Activated naive CD8-positive, alpha-beta T cell treated with anti-CD3 and anti-CD28 coated beads, Interleukin-2, amount 10 ng/mL, durations not matched to agents 7 days and 5 days (primary cell): ENCODE measurements around the gene KDELR1. TPM values are rescaled to one million over a fixed set of nuclear protein-coding genes. Genes with fewer than 3 reads are reported as not detected.

Source experiments
- ATAC-seq: fragments of 150-1000 bp; cut with Tn5 transposase; one replicate; pipeline ENCODE4 v1.10.0; 2021; ENCODE audit warnings: low read depth, moderate library complexity
- POLR2A ChIA-PET: fragments of 350-600 bp; sonication (Branson Sonifier 250); formaldehyde crosslinking; loops from one replicate; lab custom pipeline; 2021; ENCODE audit warnings: antibody characterized with exemption; lab: Charles Lee
- DNase-seq: peaks from one replicate; pipeline ENCODE4 v3.0.0; 2021
- H3K27ac Mint-ChIP-seq: one replicate; pipeline ENCODE4 v1.8.0; 2022; ENCODE audit warnings: mild to moderate bottlenecking, mixed read lengths
- H3K27me3 Mint-ChIP-seq: one replicate; pipeline ENCODE4 v1.8.0; 2022; ENCODE audit warnings: mild to moderate bottlenecking, moderate library complexity, mixed read lengths
- H3K36me3 Mint-ChIP-seq: one replicate; pipeline ENCODE4 v1.8.0; 2021; ENCODE audit warnings: mild to moderate bottlenecking, mixed read lengths
- H3K4me1 Mint-ChIP-seq: one replicate; pipeline ENCODE4 v1.8.0; 2021; ENCODE audit warnings: mixed read lengths
- H3K4me3 Mint-ChIP-seq: one replicate; pipeline ENCODE4 v1.8.0; 2022; ENCODE audit warnings: mild to moderate bottlenecking, moderate library complexity, mixed read lengths
- H3K9me3 Mint-ChIP-seq: one replicate; pipeline ENCODE4 v1.8.0; 2021; ENCODE audit warnings: mixed read lengths
- total RNA-seq, 2 experiments: library from RNA; stranded (reverse); gene quantifications; one replicate each; pipeline ENCODE4 v1.2.3, GENCODE V29; 2021

The KDELR1 gene
- total RNA-seq = 10 to 100 TPM; 75.8 to 75.9 TPM

DNA sequence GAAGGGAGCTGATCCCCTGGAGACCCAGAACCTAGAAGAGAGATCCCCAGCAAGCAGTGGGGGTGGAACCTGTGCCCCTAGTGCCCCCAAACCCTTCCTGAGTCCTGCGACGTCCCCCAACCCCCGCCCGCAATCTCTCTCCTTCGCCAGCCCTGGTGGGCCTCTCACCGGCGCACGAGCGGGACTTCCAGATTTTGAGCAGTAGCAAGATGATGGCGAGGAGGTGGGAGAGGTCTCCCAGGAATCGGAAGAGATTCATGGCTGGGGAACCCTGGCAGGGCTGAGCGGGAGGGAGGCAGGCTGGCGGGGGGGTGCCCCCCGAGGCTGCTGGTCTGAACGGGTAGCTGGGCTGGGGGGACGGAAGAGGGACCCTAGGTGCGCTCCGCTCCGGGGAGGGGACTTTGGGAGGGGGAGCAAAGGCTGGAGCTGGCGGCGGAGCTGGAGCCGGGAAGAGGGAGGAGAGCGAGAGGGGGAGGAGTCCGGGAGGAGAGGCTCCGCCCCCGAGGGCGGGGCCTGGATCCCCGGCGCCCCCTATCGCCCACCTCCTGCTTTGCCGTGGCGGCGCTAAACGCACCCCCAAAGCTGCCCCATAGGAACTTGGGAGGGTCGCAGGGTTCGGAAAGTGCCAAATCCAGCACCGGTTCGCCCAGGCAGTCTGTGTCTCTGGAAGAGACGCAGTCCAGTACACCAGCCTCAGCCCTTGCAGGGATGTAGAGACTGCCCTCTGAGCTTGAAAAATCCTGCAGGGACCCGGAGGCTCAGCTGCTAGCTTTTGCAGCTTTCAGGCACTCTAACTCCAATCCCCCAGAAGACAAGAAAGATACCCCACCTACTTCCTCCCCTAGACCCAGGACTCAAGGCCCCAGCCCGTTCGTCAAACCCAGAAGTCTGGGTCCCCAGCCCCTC lies at the start of gene KDELR1:
KDELR1 (minus strand) TSS at position 452 of the 906 bp plus-strand sequence; CDS start at position 259, 193 bp downstream.
- POLR2A ChIA-PET = interaction anchor here (0.8 to 2.0 kb wide), 7 partner anchors 9 to 136 kb away, joined by 3 to 25 read pairs (median 5); partner anchors contain the start of genes CARD8, SYNGR4 and TMEM143
- peaks cover 35% of the 10 kb centered on the region for H3K27me3 Mint-ChIP-seq
- H3K9me3 Mint-ChIP-seq = no peaks in the 10 kb centered on the region
- peak within 1 kb of the TSS; percentile 95 for H3K27ac Mint-ChIP-seq
- peaks cover 19% of the 10 kb centered on the region for H3K4me1 Mint-ChIP-seq
- peak within 1 kb of the TSS; percentile 97 for H3K4me3 Mint-ChIP-seq
- peaks cover 14% of the 10 kb centered on the region for H3K36me3 Mint-ChIP-seq
- ATAC-seq (peak; percentile 62), DNase-seq (peak; percentile 91)

DNA sequence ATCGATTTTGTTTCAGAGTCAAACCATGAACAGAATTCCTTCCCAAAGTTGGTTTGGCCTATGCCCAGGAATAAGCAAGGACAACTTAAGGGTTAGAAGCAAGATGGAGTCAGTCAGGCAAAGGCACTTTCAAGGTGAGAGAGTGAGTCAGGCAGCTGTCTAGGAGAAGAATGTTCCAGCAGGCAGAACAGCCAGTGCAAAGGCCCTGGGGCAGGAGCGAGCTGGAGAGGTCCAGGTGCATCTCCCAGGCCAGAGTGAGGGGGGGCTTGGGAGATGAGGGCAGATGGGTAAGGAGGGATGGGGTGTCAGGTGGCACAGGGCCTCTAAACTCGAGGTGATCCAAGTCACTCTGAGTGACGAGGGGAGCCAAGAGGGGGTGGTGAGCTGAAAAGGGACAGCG lies 45.2 kb upstream of the KDELR1 start:
- Mint-ChIP-seq H3K9me3 (no peaks in the 10 kb centered on the region), H3K4me1 (peaks cover 1% of the 10 kb centered on the region), H3K27ac (no peak overlapping the region), H3K4me3 (no peak overlapping the region), H3K27me3 (peaks cover 24% of the 10 kb centered on the region), H3K36me3 (no peaks in the 10 kb centered on the region)
- no peak for DNase-seq
- POLR2A ChIA-PET = no interaction called here
- ATAC-seq = no peak

DNA sequence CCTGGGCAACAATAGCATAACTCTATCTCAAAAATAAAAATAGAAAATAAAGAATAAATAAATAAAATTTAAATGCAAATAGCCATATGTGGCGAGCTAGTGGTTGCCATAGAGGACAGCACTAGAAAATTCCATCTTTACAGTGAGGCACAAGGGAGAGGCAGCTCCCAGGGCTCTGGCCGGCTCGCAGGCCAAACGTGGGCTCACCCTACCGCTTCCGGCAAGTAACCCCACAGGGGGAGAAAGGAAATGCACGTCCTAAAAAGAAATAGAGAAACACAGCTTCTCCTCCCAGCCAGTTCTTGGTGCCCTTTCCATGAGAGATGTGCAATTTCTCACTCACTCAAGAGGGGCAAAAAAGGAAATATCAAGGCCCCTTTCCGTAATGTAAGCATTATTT lies 42.0 kb upstream of the KDELR1 start:
- no peak overlapping the region for H3K4me3 Mint-ChIP-seq
- POLR2A ChIA-PET = no interaction called here

DNA sequence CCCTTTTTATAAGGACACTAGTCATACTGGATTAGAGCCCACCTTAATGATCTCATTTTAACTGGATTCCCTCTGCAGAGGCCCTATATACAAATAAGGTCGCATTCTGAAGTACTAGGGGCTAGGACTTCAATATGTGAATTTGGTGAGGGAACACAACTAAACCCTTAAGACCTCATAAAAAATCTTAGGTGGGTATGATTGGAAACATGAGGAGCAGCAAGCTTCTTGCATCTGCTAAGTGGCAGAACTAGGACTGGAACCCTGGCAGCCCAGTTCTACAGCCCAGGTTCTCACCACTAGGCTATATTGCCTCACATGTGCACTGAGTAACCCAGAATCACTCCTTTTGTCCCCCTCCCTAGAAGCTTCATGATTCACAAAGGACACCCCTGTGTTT lies 37.3 kb upstream of the KDELR1 start:
- Mint-ChIP-seq H3K27ac (no peak overlapping the region), H3K27me3 (peaks cover 9% of the 10 kb centered on the region), H3K9me3 (no peaks in the 10 kb centered on the region), H3K36me3 (peaks cover 1% of the 10 kb centered on the region), H3K4me3 (no peak overlapping the region), H3K4me1 (peaks cover 6% of the 10 kb centered on the region)
- DNase-seq (no peak), ATAC-seq (no peak)
- POLR2A ChIA-PET = no interaction called here

More for the DNA sequence above, 42.0 kb upstream of the KDELR1 start:
- H3K27me3 Mint-ChIP-seq = peaks cover 17% of the 10 kb centered on the region
- peaks cover 1% of the 10 kb centered on the region for H3K4me1 Mint-ChIP-seq
- DNase-seq (no peak), ATAC-seq (peak; percentile 39)
- no peak overlapping the region for H3K27ac Mint-ChIP-seq
- peaks cover 1% of the 10 kb centered on the region for H3K36me3 Mint-ChIP-seq
- no peaks in the 10 kb centered on the region for H3K9me3 Mint-ChIP-seq

DNA sequence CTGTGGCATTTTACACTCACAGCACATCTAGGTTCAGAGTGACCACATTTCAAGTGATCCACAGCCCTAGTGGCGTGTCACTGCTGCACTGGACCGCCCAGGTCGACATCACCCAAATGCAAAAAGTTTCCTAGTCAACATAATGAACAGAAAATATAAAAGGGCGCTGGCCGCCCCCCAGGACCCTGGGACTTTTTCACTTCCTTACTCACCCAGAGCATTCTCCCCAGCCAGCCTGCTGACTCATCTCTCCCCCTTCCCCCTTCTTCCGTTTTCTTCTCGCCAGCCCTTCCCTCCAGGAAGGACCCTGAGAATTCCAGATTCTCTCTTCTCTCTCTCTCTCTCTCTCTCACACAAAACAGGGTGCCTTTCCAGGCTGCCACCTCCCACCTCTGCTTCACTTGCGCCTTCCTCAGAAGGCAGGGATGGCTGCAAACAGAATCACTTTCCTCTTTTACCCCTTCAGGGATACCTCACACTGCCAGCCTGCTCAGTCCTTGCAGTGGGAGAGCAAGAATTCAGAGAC lies 33.4 kb upstream of the KDELR1 start:
- H3K27ac Mint-ChIP-seq = no peak overlapping the region
- peaks cover 5% of the 10 kb centered on the region for H3K4me1 Mint-ChIP-seq
- no peaks in the 10 kb centered on the region for H3K9me3 Mint-ChIP-seq
- H3K27me3 Mint-ChIP-seq = peaks cover 11% of the 10 kb centered on the region
- DNase-seq (no peak), ATAC-seq (peak; percentile 30)
- POLR2A ChIA-PET = interaction anchor here (0.7 kb wide), 3 partner anchors 21 to 1247 kb away, joined by 3 to 6 read pairs (median 4); partner anchors contain the start of gene GRWD1
- H3K36me3 Mint-ChIP-seq = peaks cover under 1% of the 10 kb centered on the region
- peak overlapping the region; percentile 4 for H3K4me3 Mint-ChIP-seq

DNA sequence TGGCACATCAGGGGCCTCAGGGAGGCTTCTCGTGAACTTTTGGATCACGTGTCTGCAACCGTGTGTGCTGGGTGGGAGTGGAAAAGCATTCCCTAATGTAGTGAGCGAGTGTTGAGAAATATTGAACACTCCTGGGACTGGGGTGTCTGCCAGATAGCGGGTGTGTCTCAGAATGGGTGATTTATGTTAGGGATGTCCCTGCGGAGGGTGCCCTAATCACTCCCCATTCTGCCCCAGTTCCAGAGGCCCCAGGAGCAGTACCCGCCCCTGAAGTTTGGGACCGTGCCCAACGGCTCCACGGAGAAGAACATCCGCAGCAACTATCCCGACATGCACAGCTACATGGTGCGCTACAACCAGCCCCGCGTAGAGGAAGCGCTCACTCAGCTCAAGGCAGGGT lies 30.2 kb upstream of the KDELR1 start:
- POLR2A ChIA-PET = no interaction called here
- Mint-ChIP-seq H3K4me1 (peaks cover 18% of the 10 kb centered on the region), H3K27ac (no peak overlapping the region), H3K9me3 (no peaks in the 10 kb centered on the region), H3K4me3 (no peak overlapping the region), H3K36me3 (no peaks in the 10 kb centered on the region), H3K27me3 (peaks cover 10% of the 10 kb centered on the region)
- ATAC-seq = no peak
- DNase-seq = no peak

DNA sequence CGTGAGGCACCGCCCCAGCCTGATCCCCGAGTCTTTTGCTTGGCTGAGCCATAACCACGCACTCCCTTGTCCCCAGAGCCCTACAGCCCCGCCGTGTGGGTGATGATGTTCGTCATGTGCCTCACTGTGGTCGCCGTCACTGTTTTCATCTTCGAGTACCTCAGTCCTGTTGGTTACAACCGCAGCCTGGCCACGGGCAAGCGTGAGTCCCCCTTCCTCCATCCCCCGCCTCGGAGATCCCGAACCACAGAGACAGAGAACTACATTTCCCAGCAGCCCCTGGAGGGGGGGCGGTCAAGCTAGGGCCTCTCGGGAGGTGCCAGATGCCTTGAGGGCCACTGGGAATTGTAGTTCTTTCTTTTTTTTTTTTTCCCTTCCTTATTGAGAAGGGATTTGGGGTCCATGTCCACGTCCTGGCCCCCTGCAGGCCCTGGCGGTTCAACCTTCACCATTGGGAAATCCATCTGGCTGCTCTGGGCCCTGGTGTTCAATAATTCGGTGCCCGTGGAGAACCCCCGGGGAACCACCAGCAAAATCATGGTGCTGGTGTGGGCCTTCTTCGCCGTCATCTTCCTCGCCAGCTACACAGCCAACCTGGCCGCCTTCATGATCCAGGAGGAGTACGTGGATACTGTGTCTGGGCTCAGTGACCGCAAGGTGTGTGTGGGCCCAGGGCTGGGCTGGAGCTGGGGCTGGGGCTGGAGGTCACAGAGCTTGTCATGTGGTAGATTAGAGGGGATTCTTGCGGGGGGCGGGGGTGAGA lies 28.0 kb upstream of the KDELR1 start:
- POLR2A ChIA-PET = interaction anchor here (2.2 kb wide), 1 partner anchor 16 kb away, joined by 5 read pairs; no protein-coding TSS in a partner anchor
- peak overlapping the region; percentile 89 for H3K27ac Mint-ChIP-seq
- H3K36me3 Mint-ChIP-seq = no peaks in the 10 kb centered on the region
- H3K27me3 Mint-ChIP-seq = peaks cover 21% of the 10 kb centered on the region
- no peaks in the 10 kb centered on the region for H3K9me3 Mint-ChIP-seq
- H3K4me3 Mint-ChIP-seq = peak overlapping the region; percentile 85
- H3K4me1 Mint-ChIP-seq = peaks cover 17% of the 10 kb centered on the region
- DNase-seq (peak; percentile 73), ATAC-seq (peak; percentile 83)

DNA sequence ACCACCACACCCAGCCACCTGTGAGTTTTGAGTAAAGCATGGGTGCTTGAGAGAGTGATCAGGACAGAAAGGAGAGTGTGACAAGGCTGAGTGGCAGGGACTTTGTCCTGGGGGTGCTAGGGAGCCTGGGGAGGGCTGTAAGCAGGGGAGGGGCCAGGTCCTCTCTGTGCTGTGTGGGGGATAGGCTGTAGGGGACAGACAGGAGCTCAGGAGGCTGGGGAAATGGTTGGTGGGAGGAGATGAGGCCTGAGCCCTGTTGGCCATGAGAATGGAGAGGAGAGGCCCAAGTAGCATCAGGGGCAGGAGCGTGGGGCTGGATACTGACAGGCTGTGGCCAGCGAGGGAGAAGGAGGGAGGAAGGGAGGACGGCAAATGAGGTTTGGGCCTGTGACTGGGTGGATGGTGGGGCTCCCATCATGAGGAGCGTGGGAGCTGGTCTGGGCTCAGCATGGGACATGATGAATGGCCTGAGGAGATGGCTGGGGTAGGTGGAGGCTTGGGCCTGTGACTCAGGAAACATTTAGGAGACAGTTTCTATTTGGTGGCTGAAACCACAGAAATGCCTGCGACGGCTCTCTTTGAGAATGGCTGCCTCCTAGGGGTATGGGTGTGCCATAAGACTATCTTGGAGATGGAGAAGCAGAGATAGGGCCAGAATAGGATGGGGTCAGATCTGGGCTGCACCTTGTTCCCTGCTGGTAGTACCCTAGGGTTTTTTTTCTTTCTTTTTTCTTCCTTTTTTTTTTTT lies 27.1 kb upstream of the KDELR1 start:
- ATAC-seq (peak; percentile 27), DNase-seq (no peak)
- peak overlapping the region; percentile 89 for H3K27ac Mint-ChIP-seq

DNA sequence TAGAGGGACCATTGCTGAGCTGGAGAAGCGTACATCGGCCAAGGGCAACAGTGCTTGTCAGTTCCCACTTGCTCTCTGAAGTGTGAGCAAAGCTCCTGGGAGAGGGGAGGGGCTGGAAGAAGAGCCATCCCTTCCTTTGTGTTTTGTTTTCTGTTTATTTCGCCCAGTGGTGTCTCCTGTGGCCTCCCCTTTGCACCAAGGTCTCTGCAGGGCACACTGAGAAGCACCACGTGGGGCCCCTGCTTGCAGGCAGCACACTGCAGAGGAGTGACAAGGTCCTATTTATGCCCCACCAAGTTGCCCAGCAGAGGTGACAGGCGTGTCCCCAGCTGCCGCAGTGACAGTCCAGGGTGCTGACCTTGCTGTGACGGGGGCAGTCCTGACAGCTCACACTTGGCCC lies 26.1 kb upstream of the KDELR1 start:
- Mint-ChIP-seq H3K4me1 (peaks cover 23% of the 10 kb centered on the region), H3K4me3 (no peak overlapping the region), H3K27me3 (peaks cover 27% of the 10 kb centered on the region), H3K27ac (no peak overlapping the region), H3K9me3 (no peaks in the 10 kb centered on the region), H3K36me3 (no peaks in the 10 kb centered on the region)
- POLR2A ChIA-PET = interaction anchor here (0.6 to 1.5 kb wide), 2 partner anchors 15 to 55 kb away, joined by 3 to 4 read pairs; no protein-coding TSS in a partner anchor
- DNase-seq = no peak
- no peak for ATAC-seq

More for the DNA sequence above, 27.1 kb upstream of the KDELR1 start:
- peak overlapping the region; percentile 85 for H3K4me3 Mint-ChIP-seq
- H3K9me3 Mint-ChIP-seq = no peaks in the 10 kb centered on the region
- peaks cover 27% of the 10 kb centered on the region for H3K27me3 Mint-ChIP-seq
- no peaks in the 10 kb centered on the region for H3K36me3 Mint-ChIP-seq
- POLR2A ChIA-PET = interaction anchor here (0.6 to 2.2 kb wide), 3 partner anchors 14 to 59 kb away, joined by 3 to 5 read pairs (median 4); no protein-coding TSS in a partner anchor
- H3K4me1 Mint-ChIP-seq = peaks cover 23% of the 10 kb centered on the region

DNA sequence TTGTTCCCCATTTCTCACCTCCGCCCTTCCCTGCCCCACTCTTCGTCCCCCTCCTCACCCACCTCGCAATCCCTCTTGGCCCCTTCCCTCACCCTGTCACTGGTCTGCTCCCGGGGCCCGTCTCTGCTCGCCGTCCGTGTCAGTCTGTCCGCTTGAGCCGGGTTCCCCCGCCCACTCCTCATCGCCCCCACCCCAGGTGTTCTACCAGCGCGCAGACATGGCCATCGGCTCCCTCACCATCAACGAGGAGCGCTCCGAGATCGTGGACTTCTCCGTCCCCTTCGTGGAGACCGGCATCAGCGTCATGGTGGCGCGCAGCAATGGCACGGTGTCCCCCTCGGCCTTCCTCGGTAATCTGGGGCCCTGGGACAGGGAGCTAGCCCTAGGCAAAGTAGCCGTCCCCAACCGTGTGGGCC lies 24.5 kb upstream of the KDELR1 start:
- Mint-ChIP-seq H3K36me3 (no peaks in the 10 kb centered on the region), H3K4me3 (peak overlapping the region; percentile 82), H3K4me1 (peaks cover 23% of the 10 kb centered on the region), H3K27ac (no peak overlapping the region), H3K27me3 (peaks cover 27% of the 10 kb centered on the region), H3K9me3 (no peaks in the 10 kb centered on the region)
- POLR2A ChIA-PET = interaction anchor here (1.5 kb wide), 1 partner anchor 53 kb away, joined by 3 read pairs; no protein-coding TSS in a partner anchor
- DNase-seq (no peak), ATAC-seq (peak; percentile 9)

DNA sequence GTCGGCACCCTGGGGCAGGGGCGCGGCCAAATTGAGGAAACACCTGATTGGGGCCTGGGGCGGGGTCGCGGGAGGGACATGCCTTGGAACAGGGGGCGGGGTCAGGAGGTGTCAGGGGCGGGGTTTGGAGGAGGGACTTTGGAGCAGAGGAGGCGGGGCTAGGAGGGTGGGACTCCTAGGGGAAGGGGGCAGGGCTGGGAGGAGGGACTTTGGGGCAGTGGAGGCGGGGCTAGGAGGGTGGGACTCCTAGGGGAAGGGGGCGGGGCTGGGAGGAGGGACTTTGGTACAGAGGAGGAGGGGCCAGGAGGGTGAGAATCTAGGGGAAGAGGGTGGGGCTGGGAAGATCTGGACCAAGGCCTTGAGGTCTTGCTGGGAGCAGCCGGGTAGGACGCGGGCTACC lies 24.0 kb upstream of the KDELR1 start:
- ATAC-seq (peak; percentile 31), DNase-seq (peak; percentile 77)
- Mint-ChIP-seq H3K9me3 (no peaks in the 10 kb centered on the region), H3K4me3 (peak overlapping the region; percentile 82), H3K36me3 (no peaks in the 10 kb centered on the region), H3K27ac (no peak overlapping the region), H3K4me1 (peaks cover 23% of the 10 kb centered on the region), H3K27me3 (peaks cover 27% of the 10 kb centered on the region)
- POLR2A ChIA-PET = interaction anchor here (0.7 kb wide), 1 partner anchor 14 kb away, joined by 3 read pairs; no protein-coding TSS in a partner anchor

DNA sequence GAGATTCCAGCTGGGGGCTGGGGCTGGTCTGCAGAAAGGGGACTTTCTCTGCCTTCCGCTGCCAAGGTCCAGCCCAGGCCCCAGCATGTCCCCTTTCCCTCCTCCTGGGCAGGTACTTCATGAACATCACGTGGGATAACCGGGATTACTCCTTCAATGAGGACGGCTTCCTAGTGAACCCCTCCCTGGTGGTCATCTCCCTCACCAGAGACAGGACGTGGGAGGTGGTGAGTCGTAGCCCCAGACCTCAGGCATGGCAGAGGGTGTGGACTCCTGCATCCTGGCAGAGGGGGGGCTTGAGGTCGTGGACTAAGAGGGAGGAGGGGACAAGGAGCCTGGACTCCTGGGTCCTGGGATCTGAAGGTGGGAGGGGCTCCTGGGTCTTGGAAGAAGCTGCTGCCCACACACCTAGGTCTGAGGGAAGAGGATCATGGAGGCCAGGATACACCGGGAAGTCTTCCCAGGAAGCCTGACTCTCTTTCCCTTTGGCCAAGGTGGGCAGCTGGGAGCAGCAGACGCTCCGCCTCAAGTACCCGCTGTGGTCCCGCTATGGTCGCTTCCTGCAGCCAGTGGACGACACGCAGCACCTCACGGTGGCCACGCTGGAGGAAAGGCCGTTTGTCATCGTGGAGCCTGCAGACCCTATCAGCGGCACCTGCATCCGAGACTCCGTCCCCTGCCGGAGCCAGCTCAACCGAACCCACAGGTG lies 22.7 kb upstream of the KDELR1 start:
- DNase-seq (no peak), ATAC-seq (no peak)
- Mint-ChIP-seq H3K27ac (no peak overlapping the region), H3K9me3 (no peaks in the 10 kb centered on the region), H3K27me3 (peaks cover 27% of the 10 kb centered on the region), H3K36me3 (no peaks in the 10 kb centered on the region), H3K4me3 (no peak overlapping the region), H3K4me1 (peaks cover 20% of the 10 kb centered on the region)
- POLR2A ChIA-PET = interaction anchor here (1.1 kb wide), 2 partner anchors 11 to 24 kb away, joined by 3 read pairs; no protein-coding TSS in a partner anchor
